Hepatocyte (in vitro differentiated cells): ENCODE data around the gene FOLR2.

Source experiments
- EZH2 ChIP-seq: fragments of 200-600 bp; sonication (generic); IDR thresholded peaks from 2 replicates; pipeline ENCODE4 v1.6.1; 2016; ENCODE audit warnings: antibody characterized with exemption, mild to moderate bottlenecking, borderline replicate concordance
- TF ChIP-seq, protein P1 (sequence below): fragments of 200-600 bp; sonication (generic); IDR thresholded peaks from 2 replicates; pipeline ENCODE4 v1.5.1; 2016; ENCODE audit warnings: antibody characterized with exemption, mild to moderate bottlenecking; ENCODE audit not compliant: poor library complexity

DNA sequence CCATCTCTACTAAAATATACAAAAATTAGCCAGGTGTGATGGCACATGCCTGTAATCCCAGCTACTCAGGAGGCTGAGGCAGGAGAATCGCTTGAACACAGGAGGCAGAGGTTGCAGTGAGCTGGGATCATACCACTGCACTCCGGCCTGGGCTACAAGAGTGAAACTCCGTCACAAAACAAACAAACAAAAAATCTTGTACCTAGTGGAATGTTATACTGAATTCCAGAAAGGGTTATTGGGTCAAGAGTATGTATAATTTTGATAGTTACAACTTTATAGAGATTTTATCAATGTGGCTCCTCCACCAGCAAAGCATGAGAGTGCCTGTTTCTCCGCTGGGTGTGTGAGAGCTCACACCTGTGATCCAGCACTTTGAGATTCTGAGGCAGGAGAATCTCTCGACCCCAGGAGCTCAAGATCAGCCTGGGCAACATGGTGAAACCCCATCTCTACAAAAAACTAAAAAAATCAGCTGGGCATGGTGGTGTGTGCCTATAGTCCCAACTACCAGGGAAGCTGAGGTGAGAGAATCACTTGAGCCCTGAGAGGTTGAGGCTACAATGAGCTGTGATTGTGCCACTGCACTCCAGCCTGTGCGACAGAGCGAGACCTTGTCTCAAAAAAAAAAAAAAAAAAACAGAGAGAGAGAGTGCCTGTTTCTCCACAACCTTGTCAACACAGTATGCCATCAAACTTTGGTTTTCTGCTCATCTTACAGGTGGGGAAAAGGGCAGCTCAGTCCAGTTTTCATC is 37.4 kb upstream of the FOLR2 start:
- TF ChIP-seq, protein P1, sequence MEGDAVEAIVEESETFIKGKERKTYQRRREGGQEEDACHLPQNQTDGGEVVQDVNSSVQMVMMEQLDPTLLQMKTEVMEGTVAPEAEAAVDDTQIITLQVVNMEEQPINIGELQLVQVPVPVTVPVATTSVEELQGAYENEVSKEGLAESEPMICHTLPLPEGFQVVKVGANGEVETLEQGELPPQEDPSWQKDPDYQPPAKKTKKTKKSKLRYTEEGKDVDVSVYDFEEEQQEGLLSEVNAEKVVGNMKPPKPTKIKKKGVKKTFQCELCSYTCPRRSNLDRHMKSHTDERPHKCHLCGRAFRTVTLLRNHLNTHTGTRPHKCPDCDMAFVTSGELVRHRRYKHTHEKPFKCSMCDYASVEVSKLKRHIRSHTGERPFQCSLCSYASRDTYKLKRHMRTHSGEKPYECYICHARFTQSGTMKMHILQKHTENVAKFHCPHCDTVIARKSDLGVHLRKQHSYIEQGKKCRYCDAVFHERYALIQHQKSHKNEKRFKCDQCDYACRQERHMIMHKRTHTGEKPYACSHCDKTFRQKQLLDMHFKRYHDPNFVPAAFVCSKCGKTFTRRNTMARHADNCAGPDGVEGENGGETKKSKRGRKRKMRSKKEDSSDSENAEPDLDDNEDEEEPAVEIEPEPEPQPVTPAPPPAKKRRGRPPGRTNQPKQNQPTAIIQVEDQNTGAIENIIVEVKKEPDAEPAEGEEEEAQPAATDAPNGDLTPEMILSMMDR = no peak
- no peak for TF ChIP-seq EZH2
